GM18502 (cell line): ENCODE data around the gene RGL1.

Experiments used
- ATAC-seq: cut with Tn5 transposase; IDR thresholded peaks from one replicate; pipeline ENCODE4 v1.9.1; 2021; ENCODE audit warnings: mild to moderate bottlenecking; ENCODE audit not compliant: unreplicated experiment, poor library complexity

RGL1 gene

DNA sequence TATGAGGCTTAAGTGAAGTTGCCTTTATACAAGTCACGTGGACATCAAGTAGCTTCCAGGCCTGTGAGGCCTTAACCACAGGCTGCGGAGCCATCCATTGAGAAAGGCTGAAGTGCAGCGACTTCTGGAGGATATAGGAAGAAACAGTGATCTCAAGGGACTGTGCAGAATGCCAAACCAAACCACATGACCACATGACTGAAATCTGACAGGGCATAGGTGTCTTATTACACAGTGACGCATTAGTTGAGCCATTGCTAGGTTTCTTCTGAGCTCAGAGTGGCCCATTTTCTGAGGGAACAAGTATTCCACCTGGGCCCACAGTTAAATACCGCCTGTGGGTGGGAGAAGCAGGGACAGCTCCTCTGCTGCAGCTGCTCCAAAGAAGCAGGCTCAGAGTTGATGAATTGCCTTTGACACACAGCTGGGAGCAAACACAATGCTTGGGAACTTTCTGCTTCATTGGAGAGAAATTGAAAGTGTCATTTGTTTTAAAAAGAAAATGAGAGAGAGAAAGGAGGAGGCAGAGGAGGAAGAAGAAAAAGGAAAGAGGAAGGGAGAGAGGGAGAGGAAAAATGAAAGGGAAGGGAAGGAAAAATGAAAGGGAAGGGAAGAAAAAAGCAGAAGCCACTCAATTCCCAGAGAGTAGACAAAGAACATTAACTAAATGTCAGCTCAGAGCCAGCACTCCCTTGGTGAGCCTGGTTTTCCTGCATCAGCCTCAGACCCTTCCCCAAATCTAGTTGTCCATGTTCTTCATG lies 138.2 kb downstream of the RGL1 start:
- ATAC-seq, result peak; percentile 92

GRCh38 chr1:183945428-183946319 lies 140.8 kb downstream of the RGL1 start:
- no peak for ATAC-seq

DNA sequence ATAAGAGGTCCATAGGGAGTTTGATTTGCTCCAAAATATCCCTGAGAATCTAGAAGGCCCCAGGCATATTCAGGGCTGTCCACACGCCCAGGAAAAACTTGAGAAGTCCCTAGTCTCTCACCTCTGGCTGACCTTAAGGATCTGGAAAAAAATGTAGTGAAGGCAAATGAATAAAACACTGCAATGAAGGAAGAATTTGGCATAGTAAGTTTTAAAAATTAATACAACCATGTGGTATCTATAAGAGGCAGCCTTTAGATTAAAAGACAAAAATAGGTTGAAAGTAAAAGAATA lies 141.3 kb downstream of the RGL1 start:
- ATAC-seq, result no peak

GRCh38 chr1:183947988-183948387 lies 143.1 kb downstream of the RGL1 start:
- ATAC-seq, result no peak

GRCh38 chr1:183952101-183952500 lies 147.2 kb downstream of the RGL1 start:
- no peak for ATAC-seq

- ATAC-seq, result no peak
These were observed 148.1 kb downstream of the RGL1 start for GRCh38 chr1:183953031-183953430.

GRCh38 chr1:183954496-183954895 lies 149.6 kb downstream of the RGL1 start:
- ATAC-seq, result no peak

GRCh38 chr1:183956559-183957188 lies 151.8 kb downstream of the RGL1 start:
- ATAC-seq, result peak; percentile 100

GRCh38 chr1:183957216-183957830 lies 152.4 kb downstream of the RGL1 start:
- no peak for ATAC-seq

- no peak for ATAC-seq
These were observed 154.0 kb downstream of the RGL1 start for GRCh38 chr1:183958958-183959357.

DNA sequence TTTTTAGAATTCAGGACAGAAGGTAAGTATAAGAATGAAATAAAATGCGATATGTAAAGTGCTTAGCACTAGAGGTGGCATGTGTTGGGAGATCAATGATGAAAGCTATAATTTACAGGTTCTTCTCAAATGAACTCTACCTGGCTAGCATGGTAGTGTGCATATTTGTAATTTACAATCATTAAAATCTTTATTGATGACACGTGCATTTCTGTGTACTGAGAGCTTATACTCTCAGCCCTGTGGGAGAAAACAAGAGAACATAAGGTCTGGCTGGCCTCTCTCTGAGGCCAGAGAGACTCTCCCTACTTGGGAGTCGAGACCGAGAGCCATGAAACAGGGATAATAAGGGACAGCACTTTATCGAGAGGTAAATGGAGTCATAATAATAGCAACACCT lies 156.2 kb downstream of the RGL1 start:
- ATAC-seq, result no peak

GRCh38 chr1:183962903-183963302 lies 158.0 kb downstream of the RGL1 start:
- ATAC-seq, result no peak

DNA sequence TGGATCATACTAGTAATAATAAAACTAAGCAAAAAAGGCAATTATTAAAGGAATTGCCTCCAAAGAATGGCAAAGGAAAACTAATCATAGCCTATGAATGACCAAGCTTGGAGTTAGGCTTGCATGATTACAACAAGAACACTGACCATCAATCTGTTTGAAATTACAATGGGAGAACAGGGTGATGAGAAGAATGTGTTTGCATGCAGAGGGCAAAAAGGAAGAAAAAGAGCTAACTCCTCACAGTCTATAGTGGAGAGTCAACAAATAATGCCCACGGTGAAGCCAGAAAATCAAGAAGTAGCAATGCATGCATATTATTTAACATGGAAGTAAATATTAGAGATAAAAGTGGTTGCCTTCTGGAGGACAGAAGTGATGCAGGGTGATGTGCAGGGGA lies 160.8 kb downstream of the RGL1 start:
- no peak for ATAC-seq

DNA sequence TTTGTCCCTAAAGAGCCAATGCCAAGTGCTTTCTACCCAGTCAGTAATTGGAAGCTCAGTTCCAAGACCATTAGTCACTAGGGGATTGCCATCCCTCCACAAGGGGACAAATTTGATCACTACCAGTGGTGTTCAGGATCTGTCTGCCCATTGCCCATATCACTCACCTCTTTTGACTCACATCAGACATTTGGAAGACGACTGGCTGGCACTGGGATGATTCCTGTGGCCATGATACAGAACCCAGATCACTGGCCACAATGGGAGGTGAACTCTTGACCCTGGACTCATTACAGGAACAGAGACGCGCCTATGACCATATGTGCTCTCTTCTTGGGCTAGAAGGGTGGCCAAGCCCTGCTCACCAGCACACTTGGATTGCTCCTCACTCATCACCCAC lies 161.6 kb downstream of the RGL1 start:
- no peak for ATAC-seq

GRCh38 chr1:183967914-183968313 lies 163.0 kb downstream of the RGL1 start:
- ATAC-seq, result no peak

DNA sequence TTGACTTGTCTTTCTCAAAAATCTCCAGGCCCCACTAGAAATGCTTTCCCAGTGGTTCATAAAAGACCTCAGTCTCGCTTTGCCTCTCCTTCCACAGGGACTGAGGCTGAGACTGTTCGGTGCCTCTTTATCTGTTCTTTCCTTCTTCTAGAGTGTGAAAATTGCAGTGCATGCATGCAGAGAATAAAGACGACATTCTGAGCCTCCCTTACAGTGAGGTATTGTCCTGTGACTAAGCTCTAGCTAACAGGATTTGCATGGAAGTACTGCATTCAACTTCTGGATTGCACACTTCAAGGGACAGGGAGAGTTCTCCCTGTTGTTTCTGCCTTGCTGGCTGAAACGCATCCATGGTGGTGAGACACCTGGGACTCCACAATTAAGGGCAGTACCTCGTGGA lies 163.5 kb downstream of the RGL1 start:
- ATAC-seq, result no peak

DNA sequence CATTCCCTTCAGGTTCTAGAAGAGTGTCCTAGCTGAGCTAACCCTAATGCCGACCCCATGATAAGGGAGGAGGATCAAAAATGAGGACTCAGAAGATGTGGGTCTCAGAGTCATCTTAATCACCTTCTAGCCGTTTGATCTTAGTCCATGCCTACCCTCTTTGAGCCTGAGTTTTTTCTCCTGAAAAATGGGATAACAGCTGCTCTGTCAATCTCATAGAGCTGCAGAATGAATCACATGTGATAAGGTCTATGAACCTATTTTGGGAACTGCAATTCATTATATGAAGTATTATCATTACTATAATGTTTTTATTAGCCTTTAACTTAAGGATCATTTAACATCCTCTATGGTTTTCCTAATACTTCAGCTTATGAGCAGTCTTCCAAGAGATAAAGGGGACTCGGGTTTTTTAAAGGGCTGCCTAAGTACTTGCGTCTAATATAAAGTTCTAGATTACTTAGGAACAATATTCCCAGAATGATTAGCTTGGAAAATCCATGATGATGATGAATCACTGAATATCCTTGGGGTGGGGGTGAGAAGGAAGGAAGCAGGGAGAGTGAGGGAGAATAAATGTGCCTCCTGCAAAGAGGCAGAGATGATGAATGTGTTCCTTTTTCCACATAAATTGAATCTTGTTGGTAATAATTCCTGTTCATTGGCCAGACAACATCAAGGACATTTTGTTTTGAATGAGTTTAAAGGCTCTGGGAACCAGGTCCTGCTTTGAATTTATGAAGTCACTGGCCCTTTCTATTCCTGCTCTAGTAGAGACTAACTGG lies 165.8 kb downstream of the RGL1 start:
- no peak for ATAC-seq

DNA sequence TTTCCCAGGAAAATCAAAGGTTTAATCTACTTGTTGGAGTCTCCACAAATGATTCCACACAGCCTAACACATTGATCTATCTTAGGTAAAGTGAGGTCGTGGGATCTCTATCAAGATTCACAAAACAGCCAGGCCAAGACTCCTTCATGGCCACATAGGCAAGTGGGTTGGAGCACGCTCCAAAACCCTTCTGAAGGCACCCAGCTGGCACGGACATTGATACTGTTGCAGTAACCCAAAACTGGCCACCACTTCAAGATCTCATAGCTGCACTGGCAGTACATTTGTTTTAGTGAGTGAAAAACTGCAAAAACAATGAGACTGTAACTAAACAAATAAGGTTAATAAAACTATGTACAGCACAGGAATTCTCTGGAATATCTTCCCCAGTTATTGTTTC lies 170.7 kb downstream of the RGL1 start:
- ATAC-seq, result no peak

DNA sequence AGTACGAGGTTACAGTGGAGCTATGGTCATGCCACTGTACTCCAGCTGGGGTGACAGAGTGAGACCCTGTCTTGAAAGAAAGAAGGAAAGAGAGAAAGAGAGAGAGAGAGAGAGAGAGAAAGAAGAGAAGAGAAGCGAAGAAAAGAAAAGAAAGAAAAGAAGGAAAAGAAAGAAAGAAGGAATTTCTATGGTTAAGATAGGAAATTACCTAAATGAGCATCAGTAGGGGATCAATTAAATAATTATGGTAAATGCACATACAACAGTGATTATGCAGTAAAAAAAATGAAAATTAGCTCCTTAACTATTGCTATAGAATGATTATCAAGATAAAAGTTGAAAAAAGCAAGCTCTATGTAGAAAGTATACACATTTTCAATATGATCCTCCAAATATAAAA lies 172.8 kb downstream of the RGL1 start:
- no peak for ATAC-seq
